Kidney epithelial cell (primary cell): ENCODE measurements around the gene ITGA3. TPM values are rescaled to one million over a fixed set of nuclear protein-coding genes. Genes with fewer than 3 reads are reported as not detected.
A peak's percentile ranks its signal among the peaks of the same experiment; 100 is the strongest.

Experiments
- DNase-seq: peaks from one replicate; pipeline ENCODE4 v3.0.0-alpha.2; 2010; ENCODE audit warnings: low read depth
- H3K27me3 ChIP-seq: 2 replicates; pipeline ENCODE4 v1.6.0; 2011; ENCODE audit warnings: low read length; ENCODE audit not compliant: control insufficient read depth, insufficient read depth
- H3K36me3 ChIP-seq: 2 replicates; pipeline ENCODE4 v1.5.1; 2011; ENCODE audit warnings: low read length; ENCODE audit not compliant: control insufficient read depth, insufficient read depth
- H3K4me3 ChIP-seq: 2 replicates; pipeline ENCODE4 v1.5.1; 2011; ENCODE audit warnings: low read depth, mild to moderate bottlenecking, control low read depth, low read length
- total RNA-seq: library from RNA; depleted of rRNA; stranded (reverse); fragments of >200 nt; gene quantifications from 2 replicates; pipeline ENCODE4 v1.2.3, GENCODE V29; 2015
- TF ChIP-seq, protein P1 (sequence below): IDR thresholded peaks from 2 replicates; pipeline ENCODE4 v1.5.1; 2011; ENCODE audit warnings: mild to moderate bottlenecking, moderate library complexity, low read length, control low read depth, inconsistent platforms; ENCODE audit not compliant: insufficient read depth, poor library complexity, severe bottlenecking

The ITGA3 gene
- total RNA-seq, 1 donor from 2014 or later = 1,029 TPM

DNA sequence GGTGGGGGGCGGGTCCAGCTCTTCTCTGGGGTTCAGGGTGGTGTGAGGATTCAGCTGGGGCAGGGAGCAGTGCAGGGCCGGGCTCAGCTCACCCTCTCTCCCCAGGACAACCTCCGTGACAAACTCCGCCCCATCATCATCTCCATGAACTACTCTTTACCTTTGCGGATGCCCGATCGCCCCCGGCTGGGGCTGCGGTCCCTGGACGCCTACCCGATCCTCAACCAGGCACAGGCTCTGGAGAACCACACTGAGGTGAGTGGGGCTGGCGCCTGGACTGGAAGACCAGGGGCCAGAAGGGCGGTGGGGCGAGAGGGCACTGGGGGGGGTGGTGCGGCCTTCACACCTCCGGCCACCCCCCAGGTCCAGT, 20.3 kb downstream of the ITGA3 start:
- TF ChIP-seq, protein P1, sequence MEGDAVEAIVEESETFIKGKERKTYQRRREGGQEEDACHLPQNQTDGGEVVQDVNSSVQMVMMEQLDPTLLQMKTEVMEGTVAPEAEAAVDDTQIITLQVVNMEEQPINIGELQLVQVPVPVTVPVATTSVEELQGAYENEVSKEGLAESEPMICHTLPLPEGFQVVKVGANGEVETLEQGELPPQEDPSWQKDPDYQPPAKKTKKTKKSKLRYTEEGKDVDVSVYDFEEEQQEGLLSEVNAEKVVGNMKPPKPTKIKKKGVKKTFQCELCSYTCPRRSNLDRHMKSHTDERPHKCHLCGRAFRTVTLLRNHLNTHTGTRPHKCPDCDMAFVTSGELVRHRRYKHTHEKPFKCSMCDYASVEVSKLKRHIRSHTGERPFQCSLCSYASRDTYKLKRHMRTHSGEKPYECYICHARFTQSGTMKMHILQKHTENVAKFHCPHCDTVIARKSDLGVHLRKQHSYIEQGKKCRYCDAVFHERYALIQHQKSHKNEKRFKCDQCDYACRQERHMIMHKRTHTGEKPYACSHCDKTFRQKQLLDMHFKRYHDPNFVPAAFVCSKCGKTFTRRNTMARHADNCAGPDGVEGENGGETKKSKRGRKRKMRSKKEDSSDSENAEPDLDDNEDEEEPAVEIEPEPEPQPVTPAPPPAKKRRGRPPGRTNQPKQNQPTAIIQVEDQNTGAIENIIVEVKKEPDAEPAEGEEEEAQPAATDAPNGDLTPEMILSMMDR = no peak
- no peaks in the 10 kb centered on the region for H3K27me3 ChIP-seq
- no peak overlapping the region for H3K4me3 ChIP-seq
- no peak for DNase-seq
- peaks cover 35% of the 10 kb centered on the region for H3K36me3 ChIP-seq

DNA sequence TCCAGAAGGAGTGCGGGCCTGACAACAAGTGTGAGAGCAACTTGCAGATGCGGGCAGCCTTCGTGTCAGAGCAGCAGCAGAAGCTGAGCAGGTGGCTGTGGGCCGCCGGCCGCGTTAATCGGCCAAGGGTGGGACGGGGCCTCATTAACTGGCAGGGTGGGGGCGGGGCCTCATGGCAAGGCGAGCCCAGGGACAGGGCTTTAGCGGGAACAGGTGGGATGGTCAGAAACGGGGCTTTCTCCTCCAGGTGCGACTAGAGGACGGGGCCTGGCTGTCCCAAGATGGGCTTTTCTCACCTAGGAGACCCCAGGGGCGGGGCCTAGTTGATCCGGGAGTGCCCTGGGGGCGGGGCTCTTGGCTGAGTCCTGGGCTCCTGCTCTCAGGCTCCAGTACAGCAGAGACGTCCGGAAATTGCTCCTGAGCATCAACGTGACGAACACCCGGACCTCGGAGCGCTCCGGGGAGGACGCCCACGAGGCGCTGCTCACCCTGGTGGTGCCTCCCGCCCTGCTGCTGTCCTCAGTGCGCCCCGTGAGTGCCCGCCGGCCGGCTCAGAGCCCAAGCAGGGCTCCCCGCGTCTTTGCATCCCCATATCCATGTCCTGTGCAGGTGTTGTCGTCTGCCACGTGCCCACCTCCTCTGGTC, 20.8 kb downstream of the ITGA3 start:
- TF ChIP-seq, protein P1 = no peak
- no peak for DNase-seq
- H3K36me3 ChIP-seq = peaks cover 34% of the 10 kb centered on the region

DNA sequence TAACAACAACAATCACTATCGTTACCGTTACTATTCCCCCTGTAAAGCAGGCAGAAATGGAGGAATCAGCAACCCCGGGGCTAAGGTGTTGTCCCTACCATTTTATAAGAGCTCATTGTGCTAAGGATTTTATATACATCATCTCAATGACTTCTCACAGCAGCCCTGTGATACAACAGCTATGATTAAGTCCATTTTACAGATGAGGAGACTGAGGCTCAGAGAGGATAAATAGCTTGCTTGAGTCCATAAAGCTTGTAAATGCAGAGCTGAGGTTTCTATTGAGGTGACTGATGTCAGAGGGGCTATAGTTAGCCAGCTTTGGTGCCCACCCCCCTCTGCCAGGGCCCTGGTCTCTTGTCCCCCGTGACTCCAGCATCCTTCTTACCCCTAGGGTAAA, 22.5 kb downstream of the ITGA3 start:
- TF ChIP-seq, protein P1 = no peak
- Histone ChIP-seq H3K4me3 (no peak overlapping the region), H3K27me3 (no peaks in the 10 kb centered on the region), H3K36me3 (peaks cover 30% of the 10 kb centered on the region)
- no peak for DNase-seq

More for the DNA sequence above, 20.8 kb downstream of the ITGA3 start:
- no peaks in the 10 kb centered on the region for H3K27me3 ChIP-seq
- H3K4me3 ChIP-seq = no peak overlapping the region

DNA sequence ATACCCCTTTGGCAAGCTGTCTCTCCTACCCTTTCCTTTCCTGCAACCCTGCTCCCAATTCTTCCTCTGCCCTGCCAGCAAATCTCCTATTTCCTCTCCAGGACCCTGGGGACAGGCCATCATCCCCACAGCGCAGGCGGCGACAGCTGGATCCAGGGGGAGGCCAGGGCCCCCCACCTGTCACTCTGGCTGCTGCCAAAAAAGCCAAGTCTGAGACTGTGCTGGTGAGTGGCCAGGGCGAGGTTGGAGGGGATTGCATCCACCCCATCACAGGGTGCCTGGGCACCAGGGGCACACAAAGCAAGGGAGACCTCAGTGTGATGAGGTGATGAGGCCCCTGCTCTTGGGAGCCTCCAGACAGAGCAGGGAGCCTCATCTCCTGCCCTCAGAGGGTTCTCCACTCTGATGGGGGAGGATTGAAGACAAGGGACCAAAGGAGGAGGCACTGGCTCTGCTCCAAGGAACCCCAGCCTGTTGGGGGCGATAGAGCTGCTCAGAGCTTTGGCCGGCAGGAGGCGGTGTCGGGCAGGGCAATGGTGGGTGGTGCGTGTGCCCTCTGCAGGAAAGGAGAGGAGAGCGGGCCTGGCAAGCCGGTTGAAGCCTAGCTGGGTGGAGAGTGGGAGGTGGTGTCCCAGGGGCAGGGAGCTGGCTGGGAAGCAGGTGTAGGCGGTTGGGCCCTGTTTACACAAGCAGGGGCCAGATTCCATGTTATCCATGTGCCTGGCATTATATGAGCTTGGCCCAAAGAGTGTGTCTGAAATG, 23.6 kb downstream of the ITGA3 start:
- H3K36me3 ChIP-seq = peaks cover 26% of the 10 kb centered on the region
- H3K4me3 ChIP-seq = no peak overlapping the region
- no peak for DNase-seq
- TF ChIP-seq, protein P1 = peak; percentile 78
- H3K27me3 ChIP-seq = no peaks in the 10 kb centered on the region

DNA sequence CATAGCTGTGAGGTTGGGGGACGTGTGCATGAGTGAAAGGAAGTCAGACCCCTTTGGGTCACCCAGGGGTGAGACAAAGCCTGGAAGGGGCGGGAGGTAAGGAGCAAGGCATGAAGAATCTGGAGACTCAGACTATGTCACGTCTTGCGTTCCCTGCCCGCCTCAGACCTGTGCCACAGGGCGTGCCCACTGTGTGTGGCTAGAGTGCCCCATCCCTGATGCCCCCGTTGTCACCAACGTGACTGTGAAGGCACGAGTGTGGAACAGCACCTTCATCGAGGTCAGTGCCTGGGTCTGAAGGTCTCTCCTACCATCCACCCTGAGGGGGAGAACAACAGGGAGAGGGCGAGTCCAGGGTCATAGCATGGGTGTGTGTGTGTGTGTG, 24.2 kb downstream of the ITGA3 start:
- H3K27me3 ChIP-seq = no peaks in the 10 kb centered on the region
- H3K4me3 ChIP-seq = no peak overlapping the region
- TF ChIP-seq, protein P1 = no peak
- no peak for DNase-seq
- H3K36me3 ChIP-seq = peaks cover 24% of the 10 kb centered on the region
